Upper lobe of left lung (tissue), 4 donors: Measurements from ENCODE around the gene RALA.

Experiments used
- POLR2A ChIP-seq, 4 donors: fragments of 450-650 bp; IDR thresholded peaks; one replicate each; pipeline ENCODE4 v1.5.1; 2016 to 2017; ENCODE audit warnings: antibody characterized with exemption in 4 of 4, mild to moderate bottlenecking in 2 of 4
- TF ChIP-seq, protein P1 (sequence below), 6 experiments: fragments of 450-650 bp in 4 of 6; fragments of 200-600 bp in 2 of 6; sonication (generic) in 2 of 6; IDR thresholded peaks; one replicate each; pipeline ENCODE4 v1.5.1; 2016 to 2019; ENCODE audit warnings: antibody characterized with exemption in 6 of 6

DNA sequence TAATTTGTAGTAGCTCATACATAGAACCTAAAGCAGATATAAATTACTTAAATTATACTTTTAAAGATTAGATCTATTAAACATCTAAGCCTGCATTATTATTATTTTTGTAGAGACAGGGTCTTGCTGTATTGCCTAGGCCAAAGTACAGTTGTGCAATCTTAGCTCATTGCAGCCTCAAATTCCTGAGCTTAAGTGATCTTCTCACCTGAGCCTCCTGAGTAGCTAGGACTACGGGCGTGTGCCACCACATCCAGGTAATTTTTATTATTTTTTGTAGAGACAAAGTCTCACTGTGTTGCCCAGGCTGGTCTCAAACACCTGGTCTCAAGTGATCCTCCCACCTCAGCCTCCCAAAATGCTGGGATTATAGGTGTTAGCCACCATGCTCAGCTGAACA is 46.7 kb downstream of the RALA start:
- no peak for TF ChIP-seq POLR2A (IDR thresholded peaks at IDR 0.05)
- TF ChIP-seq, protein P1, sequence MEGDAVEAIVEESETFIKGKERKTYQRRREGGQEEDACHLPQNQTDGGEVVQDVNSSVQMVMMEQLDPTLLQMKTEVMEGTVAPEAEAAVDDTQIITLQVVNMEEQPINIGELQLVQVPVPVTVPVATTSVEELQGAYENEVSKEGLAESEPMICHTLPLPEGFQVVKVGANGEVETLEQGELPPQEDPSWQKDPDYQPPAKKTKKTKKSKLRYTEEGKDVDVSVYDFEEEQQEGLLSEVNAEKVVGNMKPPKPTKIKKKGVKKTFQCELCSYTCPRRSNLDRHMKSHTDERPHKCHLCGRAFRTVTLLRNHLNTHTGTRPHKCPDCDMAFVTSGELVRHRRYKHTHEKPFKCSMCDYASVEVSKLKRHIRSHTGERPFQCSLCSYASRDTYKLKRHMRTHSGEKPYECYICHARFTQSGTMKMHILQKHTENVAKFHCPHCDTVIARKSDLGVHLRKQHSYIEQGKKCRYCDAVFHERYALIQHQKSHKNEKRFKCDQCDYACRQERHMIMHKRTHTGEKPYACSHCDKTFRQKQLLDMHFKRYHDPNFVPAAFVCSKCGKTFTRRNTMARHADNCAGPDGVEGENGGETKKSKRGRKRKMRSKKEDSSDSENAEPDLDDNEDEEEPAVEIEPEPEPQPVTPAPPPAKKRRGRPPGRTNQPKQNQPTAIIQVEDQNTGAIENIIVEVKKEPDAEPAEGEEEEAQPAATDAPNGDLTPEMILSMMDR (IDR thresholded peaks at IDR 0.05), result no peak
